H4 (cell line): Measurements from ENCODE around the gene HOXD1. TPM values are rescaled to one million over a fixed set of nuclear protein-coding genes. Genes with fewer than 3 reads are reported as not detected.

ENCODE experiments used
- DNase-seq: peaks from one replicate; pipeline ENCODE4 v3.0.0-alpha.2; 2015; ENCODE audit warnings: low spot score
- total RNA-seq: library from RNA; depleted of rRNA; stranded (reverse); fragments of >200 nt; shearing (Covaris generic); gene quantifications from 2 replicates; pipeline ENCODE4 v1.2.3, GENCODE V29; 2014

HOXD1 gene
- total RNA-seq, 1 experiment from 2014 or later = not detected

DNA sequence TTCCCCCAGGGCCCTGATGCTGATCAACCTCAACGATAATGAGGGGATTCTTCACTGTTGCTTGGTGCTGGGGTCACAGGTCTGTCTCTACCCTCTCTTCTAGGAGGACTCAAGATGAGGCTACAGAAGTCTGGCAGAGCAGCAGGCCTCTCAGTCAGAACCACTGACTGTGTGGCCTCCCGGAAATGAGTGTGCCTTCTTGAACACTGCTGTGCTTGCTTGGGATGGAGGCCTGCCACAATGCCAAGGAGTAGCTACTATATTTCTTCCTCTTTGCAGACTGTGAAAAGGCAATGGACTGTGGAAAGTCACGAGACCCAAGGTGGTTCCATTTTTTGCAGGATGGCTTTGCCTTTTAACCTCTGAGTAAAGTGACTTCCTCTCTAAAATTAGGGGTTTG is 5.8 kb upstream of the HOXD1 start:
- DNase-seq = no peak

DNA sequence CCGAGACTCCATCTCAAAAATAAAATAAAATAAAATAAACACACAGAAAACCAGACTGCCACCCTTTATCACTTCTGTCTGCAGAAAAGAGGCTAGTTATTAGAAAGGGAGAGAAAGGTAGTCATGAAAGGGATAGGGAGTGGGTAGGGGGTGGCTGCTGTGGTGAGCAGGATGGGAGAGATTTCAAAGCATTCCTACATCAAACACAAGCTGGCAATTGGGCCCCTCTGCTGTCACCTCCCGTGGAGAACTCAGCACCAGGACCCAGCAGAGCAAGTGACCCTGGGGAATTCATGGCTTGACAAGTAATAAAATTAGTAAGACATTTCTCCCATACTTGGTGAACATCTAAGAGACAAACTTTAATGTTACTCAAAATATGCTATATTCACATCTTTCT is 3.7 kb upstream of the HOXD1 start:
- DNase-seq = no peak

DNA sequence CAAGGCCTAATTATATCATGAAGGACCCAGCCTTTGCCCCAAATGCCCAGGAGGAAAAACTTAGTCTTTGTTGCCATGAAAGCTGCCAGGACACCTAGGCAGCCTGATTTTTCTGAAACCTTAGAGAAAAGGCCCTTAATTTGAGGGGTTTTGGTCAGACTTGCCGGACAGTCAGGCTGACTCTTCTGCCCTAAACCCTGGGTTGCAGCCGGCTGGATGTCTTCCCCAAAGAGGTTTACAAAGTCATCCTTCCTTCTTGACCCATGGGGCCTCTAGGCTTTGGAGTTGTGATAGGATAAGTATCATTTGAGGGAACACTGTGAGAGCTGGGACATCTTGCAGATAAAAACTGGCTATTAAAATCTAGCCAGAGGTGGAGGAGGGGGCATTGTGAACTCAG is 2.4 kb upstream of the HOXD1 start:
- no peak for DNase-seq

DNA sequence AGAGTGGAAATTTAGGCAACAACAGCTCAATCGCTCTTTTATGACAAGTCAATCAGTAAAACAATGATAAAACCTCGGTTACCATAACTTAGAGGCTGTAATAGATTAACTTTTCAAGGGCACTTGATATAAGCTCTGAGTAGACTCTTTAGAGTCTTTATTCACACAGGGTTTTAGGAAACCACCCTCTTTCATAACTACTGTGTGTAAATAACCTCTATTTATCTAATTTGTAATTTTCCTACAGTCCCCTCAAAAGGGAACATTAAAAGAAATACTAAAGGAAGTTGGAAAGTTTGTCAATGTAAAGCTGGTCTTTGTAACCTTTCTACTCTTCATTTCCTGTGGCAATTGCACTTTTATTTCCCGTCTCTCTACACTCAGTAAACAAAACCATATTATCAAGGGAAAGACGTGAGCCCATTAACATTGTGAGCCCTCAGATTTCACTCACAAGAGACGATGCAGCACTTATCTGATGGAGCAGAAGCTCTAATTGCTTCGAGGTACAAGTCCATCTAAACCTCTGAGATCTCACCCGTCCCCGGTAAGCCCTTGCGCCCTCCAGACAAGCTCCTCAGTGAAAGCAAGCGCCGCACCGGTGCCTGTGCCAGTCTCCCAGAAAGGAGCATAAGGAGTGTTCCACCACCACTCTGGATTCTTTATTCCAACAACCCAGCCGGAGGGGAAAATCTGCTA is 1.1 kb upstream of the HOXD1 start:
- DNase-seq = no peak

DNA sequence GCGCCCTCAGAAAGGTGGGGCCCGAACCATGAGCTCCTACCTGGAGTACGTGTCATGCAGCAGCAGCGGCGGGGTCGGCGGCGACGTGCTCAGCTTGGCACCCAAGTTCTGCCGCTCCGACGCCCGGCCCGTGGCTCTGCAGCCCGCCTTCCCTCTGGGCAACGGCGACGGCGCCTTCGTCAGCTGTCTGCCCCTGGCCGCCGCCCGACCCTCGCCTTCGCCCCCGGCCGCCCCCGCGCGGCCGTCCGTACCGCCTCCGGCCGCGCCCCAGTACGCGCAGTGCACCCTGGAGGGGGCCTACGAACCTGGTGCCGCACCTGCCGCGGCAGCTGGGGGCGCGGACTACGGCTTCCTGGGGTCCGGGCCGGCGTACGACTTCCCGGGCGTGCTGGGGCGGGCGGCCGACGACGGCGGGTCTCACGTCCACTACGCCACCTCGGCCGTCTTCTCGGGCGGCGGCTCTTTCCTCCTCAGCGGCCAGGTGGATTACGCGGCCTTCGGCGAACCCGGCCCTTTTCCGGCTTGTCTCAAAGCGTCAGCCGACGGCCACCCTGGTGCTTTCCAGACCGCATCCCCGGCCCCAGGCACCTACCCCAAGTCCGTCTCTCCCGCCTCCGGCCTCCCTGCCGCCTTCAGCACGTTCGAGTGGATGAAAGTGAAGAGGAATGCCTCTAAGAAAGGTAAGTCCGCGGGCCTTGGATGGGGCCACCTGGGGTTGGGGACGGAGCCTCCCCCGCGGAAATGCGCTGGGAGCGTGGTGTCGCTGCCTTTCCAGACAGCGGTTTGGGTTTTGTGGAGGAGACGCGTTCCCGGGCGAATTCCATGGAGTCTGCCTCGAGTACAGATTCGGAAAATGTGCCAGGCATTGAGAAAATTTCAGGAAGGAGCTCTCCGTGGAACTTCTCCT is 559 bp downstream of the HOXD1 start:
- DNase-seq = no peak

DNA sequence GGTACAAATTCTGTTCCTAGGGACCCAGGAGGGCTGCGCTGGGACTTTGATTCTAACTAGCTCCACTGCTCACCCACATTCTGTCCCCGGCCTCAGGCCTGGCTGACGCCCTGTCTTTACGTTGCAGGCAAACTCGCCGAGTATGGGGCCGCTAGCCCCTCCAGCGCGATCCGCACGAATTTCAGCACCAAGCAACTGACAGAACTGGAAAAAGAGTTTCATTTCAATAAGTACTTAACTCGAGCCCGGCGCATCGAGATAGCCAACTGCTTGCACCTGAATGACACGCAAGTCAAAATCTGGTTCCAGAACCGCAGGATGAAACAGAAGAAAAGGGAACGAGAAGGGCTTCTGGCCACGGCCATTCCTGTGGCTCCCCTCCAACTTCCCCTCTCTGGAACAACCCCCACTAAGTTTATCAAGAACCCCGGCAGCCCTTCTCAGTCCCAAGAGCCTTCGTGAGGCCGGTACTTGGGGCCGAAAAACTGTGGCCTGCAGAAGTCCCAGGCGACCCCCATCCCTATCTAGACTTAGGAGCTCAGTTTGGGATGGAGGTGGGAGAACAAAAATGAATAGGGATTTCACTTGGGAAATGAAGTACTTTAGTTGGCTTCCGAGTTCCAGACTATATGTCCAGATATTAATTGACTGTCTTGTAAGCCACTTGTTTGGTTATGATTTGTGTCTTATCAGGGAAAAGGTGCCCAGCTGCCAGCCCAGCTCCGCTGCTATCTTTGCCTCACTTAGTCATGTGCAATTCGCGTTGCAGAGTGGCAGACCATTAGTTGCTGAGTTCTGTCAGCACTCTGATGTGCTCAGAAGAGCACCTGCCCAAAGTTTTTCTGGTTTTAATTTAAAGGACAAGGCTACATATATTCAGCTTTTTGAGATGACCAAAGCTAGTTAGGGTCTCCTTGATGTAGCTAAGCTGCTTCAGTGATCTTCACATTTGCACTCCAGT is 1.5 kb downstream of the HOXD1 start:
- DNase-seq = no peak

DNA sequence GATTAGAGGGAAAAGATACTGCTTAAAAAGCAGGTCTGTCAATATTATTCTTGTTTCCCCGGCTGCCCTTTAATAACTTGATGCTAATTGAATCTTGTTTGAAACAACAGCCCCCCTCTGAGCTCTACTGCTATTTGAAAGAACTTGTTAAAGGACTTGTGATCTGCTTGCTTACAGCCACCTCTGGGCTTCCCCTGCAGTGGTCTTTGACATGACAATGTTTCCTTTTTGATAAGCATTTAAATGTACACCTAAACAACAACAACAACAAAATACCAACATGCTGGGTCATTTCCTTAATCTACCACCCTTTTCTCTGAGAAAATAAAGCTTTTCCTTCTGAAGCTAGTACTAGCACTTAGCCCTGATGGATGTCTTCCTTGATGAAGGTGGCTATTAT is 3.9 kb downstream of the HOXD1 start:
- no peak for DNase-seq

DNA sequence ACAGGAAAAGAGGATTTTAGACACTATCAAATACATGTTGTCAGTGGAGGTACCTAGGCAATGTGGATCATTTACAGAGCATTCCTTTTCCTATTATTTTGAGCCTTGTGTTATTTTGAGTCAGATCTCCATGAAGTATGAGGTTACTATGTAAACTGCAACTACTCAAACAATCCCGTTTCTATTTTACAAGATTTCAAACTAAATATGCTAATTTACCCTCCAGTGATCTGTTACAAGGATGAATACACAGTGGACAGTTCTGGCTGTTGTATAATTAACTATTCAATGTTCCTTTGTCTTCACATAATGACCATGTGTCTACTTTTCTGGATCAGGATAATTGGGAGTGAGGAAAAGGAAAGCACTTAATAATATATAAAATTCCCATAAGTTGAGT is 4.6 kb downstream of the HOXD1 start:
- DNase-seq = no peak

DNA sequence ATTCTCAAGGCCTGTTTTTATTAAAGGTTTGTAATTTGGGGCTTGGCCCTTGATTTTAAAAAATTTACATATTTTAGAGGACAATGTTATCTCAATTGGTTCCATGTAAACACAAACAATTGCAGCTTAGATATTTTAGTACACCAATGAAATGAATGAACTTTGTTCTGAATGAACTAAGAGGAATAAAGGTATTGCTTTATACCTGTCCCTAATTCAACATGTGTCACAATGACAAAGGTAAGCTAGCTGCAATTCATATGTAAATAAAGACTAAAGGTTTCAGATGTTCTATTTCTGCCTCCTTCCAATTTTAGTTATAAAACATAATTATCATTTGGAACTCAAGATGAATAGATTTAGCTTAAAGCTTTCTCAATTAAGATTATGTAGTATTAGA is 11.4 kb downstream of the HOXD1 start:
- DNase-seq = no peak

DNA sequence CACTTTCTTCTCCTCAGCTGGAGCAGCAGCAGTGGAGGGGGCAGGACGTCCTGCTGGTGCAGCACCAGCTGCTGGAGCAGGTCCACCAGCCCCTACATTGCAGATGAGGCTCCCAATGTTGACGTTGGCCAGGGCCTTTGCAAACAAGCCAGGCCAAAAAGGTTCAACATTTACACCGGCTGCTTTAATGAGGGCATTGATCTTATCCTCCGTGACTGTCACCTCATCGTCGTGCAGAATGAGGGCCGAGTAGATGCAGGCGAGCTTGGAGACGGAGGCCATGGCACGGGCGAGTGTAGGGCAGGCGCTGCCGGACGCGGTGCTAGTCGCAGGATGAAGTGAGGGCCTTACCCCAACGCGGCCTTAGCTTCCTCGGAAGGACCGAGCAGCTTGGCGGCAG is 12.5 kb downstream of the HOXD1 start:
- DNase-seq = no peak

DNA sequence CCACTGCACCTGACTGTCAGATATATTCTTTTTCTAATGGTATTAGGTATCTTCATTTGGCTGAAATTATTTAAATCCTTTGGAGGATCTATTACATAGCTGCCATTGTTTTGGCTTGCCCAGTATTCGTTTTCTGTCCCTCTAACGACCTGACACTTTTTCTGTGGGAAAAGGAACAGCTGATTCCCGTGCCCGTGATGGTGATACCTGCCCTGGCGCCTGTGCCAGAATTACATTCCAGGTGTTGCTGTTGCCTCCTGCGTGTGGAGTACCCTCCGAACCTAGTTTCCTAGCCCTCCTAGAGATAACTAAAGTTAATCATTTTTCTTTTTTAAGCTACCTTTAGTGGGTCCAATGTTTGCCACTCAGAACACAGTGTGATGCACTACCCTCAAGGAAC is 14.0 kb downstream of the HOXD1 start:
- DNase-seq = no peak

DNA sequence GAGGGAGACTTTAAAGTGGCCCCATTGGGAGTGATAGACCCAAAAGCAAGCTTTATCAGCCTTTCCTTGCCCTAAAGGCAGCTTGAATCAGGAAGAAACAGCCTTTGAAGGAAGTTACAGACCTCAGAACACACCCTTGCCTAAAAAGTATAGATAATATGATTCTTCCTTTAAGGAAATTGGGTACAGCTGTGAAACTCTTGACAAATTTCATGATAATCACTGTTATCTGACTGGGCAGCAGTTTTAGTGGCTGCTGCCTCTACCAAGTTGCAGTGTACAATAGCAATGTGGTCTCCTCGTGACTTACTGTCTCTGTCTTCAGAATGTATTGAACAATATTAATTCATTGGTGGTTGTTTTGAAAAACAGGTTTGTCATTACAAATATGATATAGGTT is 16.7 kb downstream of the HOXD1 start:
- DNase-seq = no peak

DNA sequence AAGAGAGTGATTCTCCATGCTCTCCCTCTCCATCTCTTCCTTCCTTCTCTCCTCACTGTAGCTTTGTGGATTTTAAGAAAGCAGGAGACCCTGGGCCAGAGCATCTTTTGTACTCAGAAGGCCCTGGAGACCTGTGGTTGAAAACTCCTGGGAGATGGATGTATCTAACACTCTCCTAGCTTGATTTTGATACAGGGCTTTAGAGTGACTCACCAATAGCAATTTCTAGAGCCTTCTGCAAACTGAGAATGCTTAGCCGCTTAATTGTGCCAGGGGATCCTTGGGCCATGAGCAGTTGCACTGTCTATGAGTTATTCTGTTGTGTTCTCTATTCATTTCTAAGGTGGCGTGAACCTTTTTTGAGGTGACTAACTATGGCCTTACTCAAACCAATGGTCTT is 17.7 kb downstream of the HOXD1 start:
- DNase-seq = no peak

DNA sequence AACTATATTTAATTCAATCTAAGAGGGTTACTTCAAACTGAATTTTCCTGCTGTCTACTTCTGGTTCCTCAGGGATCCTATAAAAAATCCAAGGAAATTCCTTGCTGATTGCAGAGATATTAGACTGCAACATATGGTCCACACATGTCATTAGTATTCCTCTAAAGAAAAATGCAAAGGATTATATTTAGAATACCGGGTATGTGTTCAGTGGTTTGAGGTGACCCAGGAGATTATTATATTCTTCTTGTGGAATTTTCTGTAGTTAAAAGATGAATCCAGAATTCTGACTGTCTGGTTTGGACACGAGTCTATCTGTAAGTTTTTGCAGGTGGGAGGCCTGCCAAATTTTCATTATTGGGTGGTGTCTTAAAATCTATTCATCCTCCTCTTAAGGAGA is 18.2 kb downstream of the HOXD1 start:
- no peak for DNase-seq

DNA sequence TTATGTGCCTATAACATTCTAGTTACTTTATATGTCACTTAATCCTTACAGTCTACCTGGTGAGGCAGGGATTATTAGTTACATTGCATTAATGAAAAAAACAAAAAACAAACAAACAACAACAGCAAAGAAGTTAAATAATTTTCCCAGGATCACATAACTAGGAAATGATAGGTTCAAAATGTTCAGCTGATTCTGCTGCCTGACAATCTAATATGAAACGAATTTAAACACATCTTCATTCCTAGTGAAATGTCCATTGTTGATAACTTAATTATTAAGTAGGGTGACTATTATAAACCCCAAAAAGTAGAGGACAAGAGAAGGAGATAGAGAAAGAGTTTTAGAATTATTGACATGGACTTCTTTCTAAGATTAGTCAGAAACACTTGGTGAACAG is 22.6 kb downstream of the HOXD1 start:
- no peak for DNase-seq

DNA sequence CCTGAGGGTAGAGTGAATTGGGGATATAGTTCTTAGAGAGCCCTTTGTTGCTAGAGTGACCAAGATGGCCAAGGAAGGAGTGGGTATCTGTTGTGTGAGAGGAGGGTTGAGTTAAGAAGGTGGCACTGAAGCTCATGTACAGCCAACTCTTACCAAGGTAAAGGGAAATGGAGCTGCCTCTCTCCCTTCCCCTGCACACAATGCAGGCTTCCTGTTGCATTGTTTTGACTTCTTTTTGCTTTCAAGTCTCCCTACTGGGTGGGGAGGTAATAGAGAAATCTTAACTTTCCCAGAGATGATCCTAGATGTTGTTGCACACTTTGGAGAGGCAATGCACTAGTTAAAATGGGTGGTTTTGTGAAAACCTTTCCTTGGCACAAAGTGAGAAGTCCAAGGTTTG is 23.8 kb downstream of the HOXD1 start:
- DNase-seq = no peak

DNA sequence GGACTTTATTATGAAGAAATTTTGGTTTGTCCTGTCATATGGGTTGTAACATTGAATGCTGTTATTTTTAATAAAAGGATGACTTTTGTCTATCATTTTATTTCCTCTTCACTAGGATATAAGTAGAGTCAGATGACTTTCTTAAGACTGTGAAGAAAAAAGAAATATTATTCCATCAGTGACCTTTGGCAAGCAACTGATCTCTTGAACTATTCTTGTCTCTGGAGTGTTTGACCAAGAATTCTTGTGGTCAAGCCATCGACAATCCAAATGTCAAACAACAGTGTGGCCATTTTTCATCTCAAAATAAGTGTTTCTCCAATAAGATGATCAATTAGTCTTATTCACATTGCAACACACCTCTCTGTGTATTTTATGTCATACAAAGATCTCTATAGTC is 24.9 kb downstream of the HOXD1 start:
- no peak for DNase-seq

DNA sequence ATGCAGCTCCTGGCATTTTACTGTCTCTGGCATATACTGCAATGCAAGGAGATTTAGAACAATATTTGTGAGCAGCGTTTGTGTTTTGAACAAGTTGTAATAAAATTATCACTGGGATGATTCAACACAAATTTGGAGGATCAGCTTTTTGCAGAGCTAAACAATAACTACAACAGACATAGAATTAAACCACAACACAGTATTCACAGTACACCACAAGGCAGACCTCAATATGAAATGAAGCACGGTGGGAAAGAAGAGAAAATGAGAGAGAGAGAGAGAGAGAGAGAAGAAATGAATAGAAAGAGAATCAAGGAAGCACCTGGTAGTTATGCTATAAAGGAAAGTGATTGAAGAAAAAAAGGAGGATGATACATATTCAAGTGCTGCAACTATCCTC is 39.4 kb downstream of the HOXD1 start:
- no peak for DNase-seq

DNA sequence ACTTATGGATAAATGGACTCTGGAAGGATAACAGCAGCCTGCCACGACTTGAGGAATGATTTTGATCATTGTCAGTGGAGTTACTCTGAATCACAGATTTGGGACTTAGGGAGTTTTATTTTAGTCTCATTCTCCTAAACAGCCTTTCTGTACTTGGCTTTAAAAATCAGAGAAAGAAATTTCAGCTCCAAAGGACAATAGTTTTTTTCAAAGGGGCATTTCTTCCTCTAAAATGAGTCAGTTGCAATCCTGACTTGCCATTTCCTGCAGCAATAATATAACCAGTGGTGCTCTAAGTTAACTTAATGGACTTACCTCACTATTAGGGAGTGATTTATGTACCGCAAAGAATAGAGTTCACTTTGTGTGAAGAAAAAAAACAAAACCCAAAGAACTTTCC is 45.7 kb downstream of the HOXD1 start:
- no peak for DNase-seq

DNA sequence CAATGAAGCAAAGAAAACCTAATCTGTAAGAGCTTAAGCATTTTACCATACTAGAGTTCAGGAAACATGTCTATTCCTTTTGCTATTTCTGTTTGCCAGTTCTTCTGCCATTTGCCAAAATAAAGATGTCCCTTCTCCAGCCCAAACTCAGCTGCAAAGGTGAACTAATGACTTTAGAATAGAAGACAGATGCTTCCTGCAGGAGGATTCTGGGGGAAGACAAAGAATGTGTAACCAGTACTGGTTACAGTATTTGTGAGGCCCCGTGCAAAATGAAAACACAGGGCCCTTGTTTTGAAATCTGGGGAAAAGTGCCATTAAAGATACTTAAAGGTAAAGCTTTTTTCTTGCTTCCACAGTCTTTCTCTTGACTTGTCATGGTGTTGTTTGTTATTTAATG is 46.5 kb downstream of the HOXD1 start:
- DNase-seq = no peak

DNA sequence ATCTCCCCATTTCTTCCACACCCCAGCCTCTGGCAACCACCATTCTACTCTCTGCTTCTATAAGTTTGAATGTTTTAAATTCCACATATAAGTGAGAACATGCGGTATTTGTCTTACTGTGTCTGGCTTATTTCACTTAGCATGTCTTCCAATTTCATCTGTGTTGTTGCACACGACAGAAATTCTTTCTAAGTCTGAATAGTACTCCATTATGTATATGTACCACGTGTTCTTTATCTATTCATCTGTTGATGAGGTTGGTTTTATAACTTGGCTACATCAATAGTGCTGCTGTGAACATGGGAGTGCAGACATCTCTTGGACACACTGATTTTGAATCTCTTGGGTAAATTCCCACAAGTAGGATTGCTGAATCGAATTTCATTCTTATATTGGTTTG is 49.0 kb downstream of the HOXD1 start:
- DNase-seq = no peak

DNA sequence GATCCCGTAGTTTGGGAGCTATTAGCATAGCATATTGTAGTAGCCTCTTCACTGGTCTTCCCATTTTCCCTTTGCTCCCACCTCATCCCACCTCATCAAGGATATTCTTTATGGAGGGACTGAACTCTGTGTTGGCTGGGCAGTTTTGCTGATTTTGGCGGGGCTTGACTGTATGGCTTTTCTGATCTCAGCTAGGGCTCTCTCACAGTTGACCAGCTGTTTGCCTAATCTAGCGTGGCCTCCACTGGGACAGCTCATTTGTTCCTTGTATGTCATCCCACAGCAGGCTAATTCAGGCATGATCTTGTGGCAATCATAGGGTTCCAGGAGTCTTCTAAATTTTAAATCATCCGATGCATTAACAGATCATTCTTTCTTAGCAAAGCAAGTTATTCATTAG is 50.6 kb downstream of the HOXD1 start:
- DNase-seq = no peak
